NCI-H2029 (cell line): ENCODE data around the gene KIRREL1.

Experiments
- DNase-seq: peaks from one replicate; lab custom pipeline; 2025; lab: John Stamatoyannopoulos, UW

Gene KIRREL1

GRCh38 chr1:158146739-158147138 is 153.3 kb downstream of the KIRREL1 start:
- no peak for DNase-seq

- DNase-seq = no peak
These were observed 154.0 kb downstream of the KIRREL1 start for GRCh38 chr1:158147401-158147800.

- no peak for DNase-seq
These were observed 154.4 kb downstream of the KIRREL1 start for GRCh38 chr1:158147869-158148268.

- DNase-seq = no peak
These were observed 155.0 kb downstream of the KIRREL1 start for GRCh38 chr1:158148468-158148867.

GRCh38 chr1:158149175-158149574 is 155.7 kb downstream of the KIRREL1 start:
- DNase-seq = no peak
